Measurements from ENCODE around the gene PLXNA4. TPM values are rescaled to one million over a fixed set of nuclear protein-coding genes. Genes with fewer than 3 reads are reported as not detected.
A peak's percentile ranks its signal among the peaks of the same experiment; 100 is the strongest.

Gene PLXNA4
- total and polyA plus RNA-seq, 2 experiments from 2014 or later = 0.08 to 0.80 TPM

- no peaks in the 10 kb centered on the region for H3K27me3 ChIP-seq (ENCODE audit: insufficient read depth)
- H3K27ac Mint-ChIP-seq = no peak overlapping the region
- H3K36me3 ChIP-seq (ENCODE audit: insufficient read depth) = no peaks in the 10 kb centered on the region
- no peaks in the 10 kb centered on the region for H3K36me3 Mint-ChIP-seq (ENCODE audit: low read depth)
- H3K9me3 Mint-ChIP-seq = no peaks in the 10 kb centered on the region
- no peak overlapping the region for H3K27ac ChIP-seq (ENCODE audit: low read depth)
- no peak overlapping the region for H3K4me3 Mint-ChIP-seq
- ATAC-seq = peak; percentile 55
- H3F3A ChIP-seq (replicated peaks; ENCODE audit: low read depth) = no peaks in the 10 kb centered on the region
- H3K4me1 ChIP-seq (ENCODE audit: insufficient read depth) = peaks cover 8% of the 10 kb centered on the region; the same call in 1 of the 2 replicates
- no peak for DNase-seq (ENCODE audit: low spot score)
- H2AFZ ChIP-seq = no peak overlapping the region; the same call in 1 of the 2 replicates
- peaks cover 9% of the 10 kb centered on the region; the same call in 2 of the 3 replicates for H3K4me1 Mint-ChIP-seq
- peaks cover 4% of the 10 kb centered on the region for H3K27me3 Mint-ChIP-seq (ENCODE audit: insufficient read depth, low read depth, poor library complexity)
- TF ChIP-seq ZNF331 (CRISPR knock-in tag; IDR thresholded peaks at IDR 0.05; ENCODE audit: low read depth) (no peak), EZH2 (IDR thresholded peaks at IDR 0.05; ENCODE audit: low read depth, unreplicated experiment) (no peak)
- H3K9me2 ChIP-seq (ENCODE audit: insufficient read depth) = no peaks in the 10 kb centered on the region
- H4K20me1 ChIP-seq (replicated peaks; ENCODE audit: insufficient read depth) = no peaks in the 10 kb centered on the region
- H3K4me3 ChIP-seq = no peak overlapping the region
- no peak overlapping the region for H3K4me2 ChIP-seq
- no peaks in the 10 kb centered on the region for H3K79me2 ChIP-seq (replicated peaks; ENCODE audit: insufficient read depth)
These were observed 190.0 kb downstream of the PLXNA4 start for GRCh38 chr7:132386201-132386681.

- H3K4me1 Mint-ChIP-seq = peaks cover 21% of the 10 kb centered on the region; the same call in 2 of the 3 replicates
- no peak overlapping the region for H3K27ac Mint-ChIP-seq
- H3K9me2 ChIP-seq (ENCODE audit: insufficient read depth) = peaks cover 3% of the 10 kb centered on the region; the same call in 1 of the 2 replicates
- H3K27me3 Mint-ChIP-seq (ENCODE audit: insufficient read depth, low read depth, poor library complexity) = peaks cover 4% of the 10 kb centered on the region
- H3K4me3 Mint-ChIP-seq = no peak overlapping the region
- H3K4me3 ChIP-seq = no peak overlapping the region
- H2AFZ ChIP-seq = no peak overlapping the region; the same call in 1 of the 2 replicates
- H3K36me3 ChIP-seq (ENCODE audit: insufficient read depth) = no peaks in the 10 kb centered on the region
- H3K4me2 ChIP-seq = no peak overlapping the region
- H3K27me3 ChIP-seq (ENCODE audit: insufficient read depth) = no peaks in the 10 kb centered on the region
- no peaks in the 10 kb centered on the region for H3K79me2 ChIP-seq (replicated peaks; ENCODE audit: insufficient read depth)
- H3K27ac ChIP-seq (ENCODE audit: low read depth) = no peak overlapping the region
- no peaks in the 10 kb centered on the region for H3F3A ChIP-seq (replicated peaks; ENCODE audit: low read depth)
- H4K20me1 ChIP-seq (replicated peaks; ENCODE audit: insufficient read depth) = no peaks in the 10 kb centered on the region
- H3K36me3 Mint-ChIP-seq (ENCODE audit: low read depth) = no peaks in the 10 kb centered on the region
- ATAC-seq (no peak), DNase-seq (ENCODE audit: low spot score) (no peak)
- no peak for TF ChIP-seq JUNB (IDR thresholded peaks at IDR 0.05; ENCODE audit: unreplicated experiment)
- no peaks in the 10 kb centered on the region for H3K9me3 Mint-ChIP-seq
- peaks cover 18% of the 10 kb centered on the region for H3K4me1 ChIP-seq (ENCODE audit: insufficient read depth)
These were observed 192.3 kb downstream of the PLXNA4 start for GRCh38 chr7:132383962-132384361.

GRCh38 chr7:132381742-132382472 is 194.4 kb downstream of the PLXNA4 start:
- Histone ChIP-seq H4K20me1 (replicated peaks; ENCODE audit: insufficient read depth) (no peaks in the 10 kb centered on the region), H3K79me2 (replicated peaks; ENCODE audit: insufficient read depth) (no peaks in the 10 kb centered on the region), H3K9me2 (ENCODE audit: insufficient read depth) (peaks cover 4% of the 10 kb centered on the region; the same call in 1 of the 2 replicates), H3K36me3 (ENCODE audit: insufficient read depth) (no peaks in the 10 kb centered on the region), H3K4me3 (no peak overlapping the region), H3K4me1 (ENCODE audit: insufficient read depth) (peaks cover 18% of the 10 kb centered on the region), H3K27ac (ENCODE audit: low read depth) (no peak overlapping the region), H2AFZ (peak overlapping the region; percentile 66), H3K4me2 (no peak overlapping the region), H3F3A (replicated peaks; ENCODE audit: low read depth) (no peaks in the 10 kb centered on the region), H3K27me3 (ENCODE audit: insufficient read depth) (no peaks in the 10 kb centered on the region)
- Mint-ChIP-seq H3K4me1 (peaks cover 21% of the 10 kb centered on the region; the same call in 2 of the 3 replicates), H3K9me3 (no peaks in the 10 kb centered on the region), H3K27ac (no peak overlapping the region), H3K36me3 (ENCODE audit: low read depth) (no peaks in the 10 kb centered on the region), H3K27me3 (ENCODE audit: insufficient read depth, low read depth, poor library complexity) (peaks cover 4% of the 10 kb centered on the region), H3K4me3 (no peak overlapping the region)
- DNase-seq (ENCODE audit: low spot score) = no peak
- ATAC-seq = no peak; the same call in 1 of the 3 replicates
- TF ChIP-seq ETS1 (IDR thresholded peaks at IDR 0.05) = no peak
- no peak for TF ChIP-seq STAT1 (IDR thresholded peaks at IDR 0.05; ENCODE audit: unreplicated experiment)
- TF ChIP-seq CTCF (conservative IDR thresholded peaks at IDR 0.05; ENCODE audit: low read depth in 2 of 2) = no peak
- no peak for TF ChIP-seq REST (IDR thresholded peaks at IDR 0.05; ENCODE audit: unreplicated experiment)
- TF ChIP-seq POLR2AphosphoS5 (IDR thresholded peaks at IDR 0.05; ENCODE audit: low read depth) = no peak
- TF ChIP-seq CREB1 (CRISPR knock-in tag; IDR thresholded peaks at IDR 0.05; ENCODE audit: low read depth) = no peak

All from GM23338 (cell line).